PFSK-1 (cell line): ENCODE measurements around the gene FOXF1.

ENCODE experiments used
- FOXP2 ChIP-seq: optimal IDR thresholded peaks from 2 replicates; pipeline ENCODE3; 2011; ENCODE audit warnings: borderline replicate concordance, control low read depth, inconsistent platforms; ENCODE audit not compliant: insufficient read depth; ENCODE audit errors: extremely low read length, extremely low read depth
- POLR2AphosphoS5 ChIP-seq: IDR thresholded peaks from 2 replicates; pipeline ENCODE4 v1.6.1; 2012; ENCODE audit warnings: low read depth, mild to moderate bottlenecking, control low read depth, low read length, moderate library complexity
- SIN3A ChIP-seq: IDR thresholded peaks from 2 replicates; pipeline ENCODE4 v1.6.1; 2012; ENCODE audit warnings: mild to moderate bottlenecking, low read length, moderate library complexity, borderline replicate concordance; ENCODE audit not compliant: insufficient read depth
- TAF1 ChIP-seq: IDR thresholded peaks from 2 replicates; pipeline ENCODE4 v1.6.1; 2012; ENCODE audit warnings: low read length, control low read depth, borderline replicate concordance; ENCODE audit not compliant: insufficient read depth
- TF ChIP-seq, protein P1 (sequence below), 2 experiments: IDR thresholded peaks; 2 replicates each; pipeline versions ENCODE4 v1.6.1 to v1.8.0; 2011 to 2012; ENCODE audit warnings: low read depth in 2 of 2, low read length in 2 of 2, control low read depth in 1 of 2, inconsistent platforms in 1 of 2, mild to moderate bottlenecking in 1 of 2, moderate library complexity in 1 of 2; ENCODE audit not compliant: insufficient read depth in 1 of 2

Gene FOXF1

DNA sequence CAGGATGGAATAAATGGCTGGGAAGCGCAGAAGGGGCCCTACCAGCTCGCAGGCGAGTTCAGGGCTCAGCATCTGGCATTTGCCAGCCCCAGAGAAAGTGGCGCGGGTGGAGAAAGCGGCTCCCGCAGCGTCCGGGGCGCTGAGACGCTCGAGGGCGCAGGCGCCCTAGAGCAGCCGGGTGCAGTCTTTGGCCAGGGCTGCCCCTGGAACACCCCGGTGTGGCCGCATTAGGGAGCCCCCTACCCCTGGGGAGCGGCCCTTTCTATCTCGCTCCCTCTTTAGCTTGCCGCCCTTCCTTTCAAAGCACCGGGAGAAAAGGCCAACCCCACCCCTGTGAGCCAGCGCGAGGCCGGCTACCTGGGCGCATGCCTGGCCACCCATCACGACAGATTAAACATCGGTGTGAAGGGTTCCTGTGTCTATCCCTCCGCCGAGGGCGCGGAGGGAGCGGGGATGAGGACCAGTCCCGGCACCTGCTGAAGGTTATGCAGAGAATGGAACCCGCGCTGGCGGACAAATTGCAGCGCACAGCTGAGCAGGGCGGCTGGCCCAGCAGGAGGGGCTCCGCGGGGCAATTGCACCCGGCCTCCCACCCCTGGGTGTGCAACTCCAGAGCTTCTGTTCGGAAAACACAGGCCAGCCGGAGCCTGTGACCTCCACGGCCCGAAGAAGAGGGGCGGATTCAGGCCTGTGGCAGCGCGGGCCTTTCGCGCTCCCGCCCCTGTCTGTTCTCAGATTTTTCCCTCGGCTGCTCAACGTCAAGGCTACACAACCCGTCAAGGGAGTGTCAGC lies 15.6 kb upstream of the FOXF1 start:
- TF ChIP-seq SIN3A (no peak), POLR2AphosphoS5 (no peak), TAF1 (no peak)

DNA sequence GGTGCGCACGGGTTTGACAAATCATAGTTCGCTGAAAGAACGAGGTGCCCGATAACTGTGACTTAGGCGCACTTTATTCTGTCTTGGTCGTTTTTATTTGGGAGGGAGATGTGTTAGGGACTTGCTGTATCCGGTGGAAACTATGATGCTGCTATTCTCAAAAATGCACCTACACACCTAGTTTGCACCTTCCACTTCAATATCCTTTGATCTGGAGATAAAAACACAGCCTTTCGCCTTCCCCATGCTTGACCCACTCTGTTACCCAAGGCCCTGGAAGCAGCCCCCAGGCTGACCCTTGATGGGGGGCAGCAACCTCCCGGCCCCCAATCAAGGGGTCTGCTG lies 15.0 kb upstream of the FOXF1 start:
- TF ChIP-seq TAF1 (no peak), SIN3A (no peak), FOXP2 (no peak), POLR2AphosphoS5 (no peak)
- TF ChIP-seq, protein P1, sequence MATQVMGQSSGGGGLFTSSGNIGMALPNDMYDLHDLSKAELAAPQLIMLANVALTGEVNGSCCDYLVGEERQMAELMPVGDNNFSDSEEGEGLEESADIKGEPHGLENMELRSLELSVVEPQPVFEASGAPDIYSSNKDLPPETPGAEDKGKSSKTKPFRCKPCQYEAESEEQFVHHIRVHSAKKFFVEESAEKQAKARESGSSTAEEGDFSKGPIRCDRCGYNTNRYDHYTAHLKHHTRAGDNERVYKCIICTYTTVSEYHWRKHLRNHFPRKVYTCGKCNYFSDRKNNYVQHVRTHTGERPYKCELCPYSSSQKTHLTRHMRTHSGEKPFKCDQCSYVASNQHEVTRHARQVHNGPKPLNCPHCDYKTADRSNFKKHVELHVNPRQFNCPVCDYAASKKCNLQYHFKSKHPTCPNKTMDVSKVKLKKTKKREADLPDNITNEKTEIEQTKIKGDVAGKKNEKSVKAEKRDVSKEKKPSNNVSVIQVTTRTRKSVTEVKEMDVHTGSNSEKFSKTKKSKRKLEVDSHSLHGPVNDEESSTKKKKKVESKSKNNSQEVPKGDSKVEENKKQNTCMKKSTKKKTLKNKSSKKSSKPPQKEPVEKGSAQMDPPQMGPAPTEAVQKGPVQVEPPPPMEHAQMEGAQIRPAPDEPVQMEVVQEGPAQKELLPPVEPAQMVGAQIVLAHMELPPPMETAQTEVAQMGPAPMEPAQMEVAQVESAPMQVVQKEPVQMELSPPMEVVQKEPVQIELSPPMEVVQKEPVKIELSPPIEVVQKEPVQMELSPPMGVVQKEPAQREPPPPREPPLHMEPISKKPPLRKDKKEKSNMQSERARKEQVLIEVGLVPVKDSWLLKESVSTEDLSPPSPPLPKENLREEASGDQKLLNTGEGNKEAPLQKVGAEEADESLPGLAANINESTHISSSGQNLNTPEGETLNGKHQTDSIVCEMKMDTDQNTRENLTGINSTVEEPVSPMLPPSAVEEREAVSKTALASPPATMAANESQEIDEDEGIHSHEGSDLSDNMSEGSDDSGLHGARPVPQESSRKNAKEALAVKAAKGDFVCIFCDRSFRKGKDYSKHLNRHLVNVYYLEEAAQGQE (IDR thresholded peaks at IDR 0.05; ENCODE audit: insufficient read depth in 1 of 2, low read depth in 2 of 2, low read length in 2 of 2), result no peak

DNA sequence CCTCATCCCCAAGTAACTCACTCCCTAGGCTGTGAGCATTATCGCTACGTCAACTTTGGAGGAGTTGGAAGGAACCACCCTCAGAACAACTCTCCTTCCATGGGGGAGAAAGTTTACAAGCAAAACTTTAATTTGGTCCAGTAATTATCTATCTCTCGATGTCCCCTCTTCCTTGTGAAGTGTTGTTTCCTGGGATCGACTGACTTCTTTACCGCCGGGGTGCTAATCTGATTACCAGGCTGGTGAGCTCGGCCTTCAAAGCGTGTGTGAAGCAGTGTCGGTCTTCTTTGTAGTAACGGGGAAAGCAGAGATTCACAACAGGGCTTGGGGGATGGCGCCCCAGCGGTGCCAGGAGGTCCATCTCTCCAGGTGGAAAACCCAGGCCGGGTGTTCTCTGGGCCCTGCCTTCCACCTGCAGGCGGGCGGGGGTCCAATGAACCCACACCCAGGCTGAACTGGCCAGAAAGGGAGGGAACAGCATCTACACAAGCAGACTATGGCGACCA lies 14.5 kb upstream of the FOXF1 start:
- TF ChIP-seq FOXP2, result no peak
- no peak for TF ChIP-seq TAF1
- TF ChIP-seq, protein P1 (IDR thresholded peaks at IDR 0.05; ENCODE audit: insufficient read depth in 1 of 2, low read depth in 2 of 2, low read length in 2 of 2), result no peak
- no peak for TF ChIP-seq SIN3A
- no peak for TF ChIP-seq POLR2AphosphoS5

DNA sequence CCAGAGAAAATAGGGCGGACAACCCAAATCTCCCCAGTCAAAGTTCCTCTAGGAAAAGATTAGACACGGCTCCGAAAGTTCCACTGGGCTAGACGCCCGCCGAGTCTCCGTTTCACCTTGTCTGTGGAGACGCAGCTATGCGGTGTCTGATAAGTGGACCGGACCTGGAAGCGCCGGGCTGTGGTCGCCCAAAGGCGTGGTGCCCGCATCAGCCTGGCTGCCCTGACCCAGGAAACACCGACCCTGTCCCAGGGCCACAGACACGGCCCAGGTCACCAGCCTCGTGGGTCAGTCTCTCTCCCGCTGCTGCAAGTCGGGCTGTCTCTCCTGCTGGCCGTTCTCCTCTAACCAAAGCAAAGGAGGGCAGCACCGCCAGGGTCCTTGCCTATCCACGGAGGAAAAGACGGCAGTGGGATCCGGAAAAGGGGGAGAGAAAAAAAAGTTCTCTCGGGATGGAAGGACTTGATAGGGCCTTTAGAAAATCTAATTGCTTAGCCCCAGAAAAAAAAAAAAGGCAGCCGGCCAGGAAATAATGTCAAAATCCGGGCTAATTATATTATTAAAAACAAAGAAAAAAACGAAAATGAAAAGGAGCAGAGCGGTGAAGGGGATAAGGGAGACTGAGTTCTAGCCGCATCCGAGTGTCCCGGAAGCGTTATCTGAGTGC lies 13.9 kb upstream of the FOXF1 start:
- TF ChIP-seq FOXP2 (no peak), TAF1 (no peak), SIN3A (no peak), POLR2AphosphoS5 (no peak)
- TF ChIP-seq, protein P1 (IDR thresholded peaks at IDR 0.05; ENCODE audit: insufficient read depth in 1 of 2, low read depth in 2 of 2, low read length in 2 of 2), result no peak

DNA sequence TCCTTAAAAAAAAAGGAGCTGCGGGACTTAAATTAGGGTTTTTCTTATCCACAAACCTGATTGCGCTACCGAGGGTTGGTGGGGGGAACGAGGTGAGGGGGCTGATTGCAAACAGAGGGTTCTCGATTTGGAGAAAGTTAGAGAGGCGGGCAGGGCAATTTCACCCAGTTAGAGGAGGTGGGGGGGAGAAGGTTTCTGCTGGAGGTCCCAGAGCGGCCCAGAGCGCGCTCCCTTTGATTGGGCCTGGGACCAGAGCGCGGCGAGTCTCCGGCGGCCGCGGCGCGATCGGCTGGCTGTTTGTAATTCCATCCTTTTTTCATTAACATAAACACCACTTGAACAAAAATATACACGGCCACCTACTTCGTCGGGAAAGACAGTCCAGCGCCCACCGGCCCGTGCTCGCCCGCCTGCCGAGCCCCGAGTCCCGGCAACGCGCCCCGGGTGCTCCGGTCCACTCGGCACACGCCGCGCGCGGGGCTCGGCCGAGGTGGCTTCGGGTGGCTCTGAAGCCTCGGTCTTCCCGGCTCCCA lies 13.3 kb upstream of the FOXF1 start:
- TF ChIP-seq, protein P1 (IDR thresholded peaks at IDR 0.05; ENCODE audit: insufficient read depth in 1 of 2, low read depth in 2 of 2, low read length in 2 of 2), result no peak
- TF ChIP-seq SIN3A (no peak), FOXP2 (no peak), TAF1 (no peak), POLR2AphosphoS5 (no peak)
